Measurements from ENCODE around the gene XYLT2.

GRCh38 chr17:50330151-50330775, 15.7 kb upstream of the XYLT2 start:
- no peak for TF ChIP-seq POLR2AphosphoS5 (IDR thresholded peaks at IDR 0.05; ENCODE audit: insufficient read depth in 1 of 2, low read depth in 1 of 2)
- TF ChIP-seq CTCF (IDR thresholded peaks at IDR 0.05), result no peak
- TF ChIP-seq POLR2A (IDR thresholded peaks at IDR 0.05), result no peak
